Liver (tissue), 3 donors: ENCODE measurements around the gene ACTN1.

ENCODE experiments used
- CTCF ChIP-seq: fragments of 150-350 bp; IDR thresholded peaks from 2 replicates; pipeline ENCODE4 v1.5.1; 2017; ENCODE audit warnings: improper control_type of control experiment, low read depth, low read length; ENCODE audit not compliant: missing input control
- FOXA1 ChIP-seq: IDR thresholded peaks from 2 replicates; pipeline ENCODE4 v1.6.1; 2016; ENCODE audit warnings: antibody characterized with exemption
- GABPA ChIP-seq, 2 donors: IDR thresholded peaks in 1 of 2; conservative IDR thresholded peaks in 1 of 2; 2 replicates each; pipeline ENCODE4 v1.6.1; 2016; ENCODE audit warnings: antibody characterized with exemption in 2 of 2, mild to moderate bottlenecking in 1 of 2, moderate library complexity in 1 of 2
- RAD21 ChIP-seq, 2 donors: IDR thresholded peaks; 2 replicates each; pipeline ENCODE4 v1.6.1; 2016; ENCODE audit warnings: antibody characterized with exemption in 2 of 2, mild to moderate bottlenecking in 2 of 2
- SP1 ChIP-seq: IDR thresholded peaks from 2 replicates; pipeline ENCODE4 v1.6.1; 2018; ENCODE audit warnings: antibody characterized with exemption, mild to moderate bottlenecking
- TAF1 ChIP-seq: conservative IDR thresholded peaks from 2 replicates; pipeline ENCODE4 v1.6.1; 2016; ENCODE audit warnings: antibody characterized with exemption, mild to moderate bottlenecking
- donor health status: healthy.
- donor health status: healthy.

DNA sequence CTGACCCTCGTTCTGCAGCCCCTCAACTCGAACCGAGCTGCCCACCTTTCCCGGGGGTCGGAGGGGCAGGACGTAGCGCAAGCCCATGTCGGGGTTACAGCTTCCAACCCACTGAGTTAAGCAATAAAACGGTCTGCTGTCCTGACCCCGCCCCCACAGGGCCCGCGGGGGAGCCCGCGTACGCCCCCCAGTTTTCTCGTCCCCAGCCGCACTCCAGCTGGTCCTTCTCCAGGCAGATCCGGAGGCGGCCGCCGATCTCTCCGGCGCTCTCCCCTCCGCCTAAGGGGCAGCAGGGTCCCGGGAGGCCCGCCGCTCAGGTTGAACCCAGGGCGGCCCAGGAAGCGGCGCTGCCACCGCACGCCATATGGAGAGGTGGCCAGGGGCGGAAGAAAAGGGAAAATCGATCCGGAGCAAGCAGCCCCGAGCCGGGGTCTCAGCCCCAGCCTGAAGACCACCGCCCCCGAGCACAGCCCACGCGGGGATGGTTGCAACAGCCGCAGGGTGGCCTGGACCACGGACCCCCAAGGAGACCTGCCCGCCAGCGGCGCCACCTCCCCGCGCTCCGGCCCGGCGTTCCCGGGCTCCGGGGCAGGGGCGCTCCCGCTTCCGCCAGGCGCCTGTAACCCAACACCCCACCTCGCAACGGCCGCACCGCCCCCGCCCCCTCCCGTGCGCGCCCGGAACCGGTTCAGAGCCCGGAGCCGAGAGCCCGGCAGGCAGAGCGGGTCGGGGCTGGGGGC lies 760 bp downstream of the ACTN1 start:
- TF ChIP-seq GABPA (IDR thresholded peaks at IDR 0.05 in 1 of 2, conservative IDR thresholded peaks at IDR 0.05 in 1 of 2) (no peak), CTCF (peak; percentile 3), FOXA1 (no peak), TAF1 (no peak), RAD21 (IDR thresholded peaks at IDR 0.05) (peak in 1 of 2 donors; percentile 0), SP1 (no peak)
